Activated CD4-positive, alpha-beta T cell treated with anti-CD3 and anti-CD28 coated beads for 36 hours (primary cell): ENCODE results near the gene DICER1. TPM values are rescaled to one million over a fixed set of nuclear protein-coding genes. Genes with fewer than 3 reads are reported as not detected.

ENCODE experiments used
- ATAC-seq: fragments of 200-7000 bp; cut with Tn5 transposase; one replicate; pipeline ENCODE4 v1.10.0; 2021; ENCODE audit warnings: mild to moderate bottlenecking, moderate library complexity
- CTCF ChIA-PET: fragments of 350-600 bp; sonication (Branson Sonifier 250); formaldehyde crosslinking; loops from one replicate; lab custom pipeline; 2021; ENCODE audit warnings: antibody characterized with exemption; lab: Charles Lee
- POLR2A ChIA-PET: fragments of 350-600 bp; sonication (Branson Sonifier 250); formaldehyde crosslinking; loops from one replicate; lab custom pipeline; 2021; ENCODE audit warnings: antibody characterized with exemption, inconsistent platforms; lab: Charles Lee
- DNase-seq: peaks from one replicate; pipeline ENCODE4 v3.0.0-alpha.2; 2020
- H3K27ac Mint-ChIP-seq: one replicate; pipeline ENCODE4 v1.8.0; 2021; ENCODE audit warnings: mixed read lengths
- H3K27me3 Mint-ChIP-seq: one replicate; pipeline ENCODE4 v1.8.0; 2021; ENCODE audit warnings: mixed read lengths
- H3K36me3 Mint-ChIP-seq: one replicate; pipeline ENCODE4 v1.8.0; 2021; ENCODE audit warnings: low read depth, mixed read lengths
- H3K4me1 Mint-ChIP-seq: one replicate; pipeline ENCODE4 v1.8.0; 2021; ENCODE audit warnings: mixed read lengths
- H3K4me3 Mint-ChIP-seq: one replicate; pipeline ENCODE4 v1.8.0; 2021; ENCODE audit warnings: mild to moderate bottlenecking, moderate library complexity, mixed read lengths
- H3K9me3 Mint-ChIP-seq: one replicate; pipeline ENCODE4 v1.8.0; 2021; ENCODE audit warnings: low read depth, mixed read lengths
- intact Hi-C, 2 experiments: fragments of 100-400 bp; cut with DNase I in 1 of 2; cut with micrococcal nuclease in 1 of 2; formaldehyde crosslinking; loops; one replicate each; pipeline versions ENCODE4 v1.14.2 to v1.15.1; 2022 to 2024; cut with DNase I, micrococcal nuclease
- total RNA-seq, 2 experiments: library from RNA; stranded (reverse); gene quantifications; one replicate each; pipeline ENCODE4 v1.2.3, GENCODE V29; 2021

Gene DICER1
- total RNA-seq, 2 experiments from 2014 or later: 41.6 to 61.1 TPM

GRCh38 chr14:95056476-95056875 lies 100.9 kb downstream of the DICER1 start:
- POLR2A ChIA-PET: no interaction called here
- no peaks in the 10 kb centered on the region for H3K36me3 Mint-ChIP-seq
- no peak overlapping the region for H3K27ac Mint-ChIP-seq
- CTCF ChIA-PET: no interaction called here
- no peaks in the 10 kb centered on the region for H3K9me3 Mint-ChIP-seq
- DNase-seq (no peak), ATAC-seq (no peak)
- H3K27me3 Mint-ChIP-seq: no peaks in the 10 kb centered on the region
- no peaks in the 10 kb centered on the region for H3K4me1 Mint-ChIP-seq
- intact Hi-C loops: no loop called here
- no peak overlapping the region for H3K4me3 Mint-ChIP-seq

DNA sequence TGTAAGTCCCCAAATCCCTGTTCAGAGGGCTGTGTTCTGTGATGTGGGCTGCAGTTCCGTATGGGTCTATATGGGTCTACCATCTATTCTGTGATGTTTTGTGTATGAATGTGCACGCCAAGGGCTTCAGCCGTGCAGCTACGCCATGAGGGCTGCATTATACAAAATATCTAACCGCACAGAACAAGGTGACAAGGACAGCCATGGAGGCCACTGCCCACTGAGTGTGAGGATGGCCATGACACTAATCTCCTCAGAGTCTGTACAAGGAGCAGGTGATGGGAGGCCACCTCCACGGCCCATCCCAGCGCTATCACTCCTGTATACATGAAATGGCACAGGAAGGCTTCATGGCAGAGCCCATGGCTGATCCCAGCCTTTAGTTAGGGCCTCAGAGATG lies 102.0 kb downstream of the DICER1 start:
- H3K4me1 Mint-ChIP-seq: no peaks in the 10 kb centered on the region
- no peaks in the 10 kb centered on the region for H3K9me3 Mint-ChIP-seq
- DNase-seq (no peak), ATAC-seq (no peak)
- ChIA-PET CTCF (no interaction called here), POLR2A (no interaction called here)
- no peak overlapping the region for H3K27ac Mint-ChIP-seq
- intact Hi-C loops: no loop called here
- H3K27me3 Mint-ChIP-seq: no peaks in the 10 kb centered on the region
- H3K36me3 Mint-ChIP-seq: no peaks in the 10 kb centered on the region
- no peak overlapping the region for H3K4me3 Mint-ChIP-seq

DNA sequence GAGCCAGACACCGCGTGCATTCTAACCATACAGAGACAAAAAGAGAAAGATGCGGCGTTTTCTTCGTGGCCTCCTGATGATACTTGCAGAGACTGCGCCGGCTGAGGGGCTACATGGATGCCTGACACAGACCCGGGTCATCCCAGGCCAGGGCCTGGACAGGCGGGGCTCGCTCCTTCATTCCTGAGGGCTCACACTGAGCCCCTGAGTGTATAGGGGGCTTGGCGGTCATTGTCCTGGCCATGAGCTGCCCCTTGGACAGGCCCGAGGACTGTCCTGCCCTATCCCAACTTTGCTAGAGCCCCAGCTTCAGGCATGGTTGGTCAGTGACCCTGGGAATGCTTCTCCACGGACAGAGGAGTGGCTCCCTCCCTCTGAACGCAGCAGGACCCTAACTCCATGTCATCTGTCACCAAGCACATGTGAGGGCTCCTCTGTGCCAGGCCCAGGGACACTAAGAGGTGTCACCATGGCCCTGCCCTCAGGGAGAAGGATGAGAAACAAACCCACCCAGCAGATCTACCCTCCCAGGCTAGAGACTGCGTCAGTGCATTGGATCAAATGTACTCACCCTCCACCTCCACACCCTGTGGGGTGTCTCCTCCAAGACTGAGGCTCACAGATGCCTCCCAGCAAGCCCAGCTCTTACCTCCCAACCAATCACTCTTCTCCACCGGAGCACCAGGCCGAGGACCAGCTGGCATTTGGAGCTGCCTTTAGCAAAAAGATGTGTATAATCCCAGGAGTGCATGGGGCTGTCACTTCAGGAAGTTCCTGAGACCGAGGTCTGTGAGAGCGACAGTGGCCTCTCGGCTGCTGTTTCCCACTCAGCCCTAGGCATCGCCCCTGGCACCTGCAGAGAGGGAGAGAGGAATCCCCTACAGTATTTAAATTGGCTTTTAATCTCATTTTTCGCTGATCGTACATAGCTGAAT lies 102.7 kb downstream of the DICER1 start:
- ATAC-seq: no peak
- POLR2A ChIA-PET: no interaction called here
- H3K27me3 Mint-ChIP-seq: peaks cover 4% of the 10 kb centered on the region
- CTCF ChIA-PET: interaction anchor here (0.5 kb wide), 1 partner anchor 1924 kb away, joined by 3 read pairs; no protein-coding TSS in a partner anchor
- no peaks in the 10 kb centered on the region for H3K9me3 Mint-ChIP-seq
- H3K4me3 Mint-ChIP-seq: no peak overlapping the region
- intact Hi-C loops: no loop called here
- H3K27ac Mint-ChIP-seq: no peak overlapping the region
- no peaks in the 10 kb centered on the region for H3K36me3 Mint-ChIP-seq
- H3K4me1 Mint-ChIP-seq: no peaks in the 10 kb centered on the region
- DNase-seq: no peak

GRCh38 chr14:95052016-95052585 lies 105.2 kb downstream of the DICER1 start:
- intact Hi-C loops: no loop called here
- Mint-ChIP-seq H3K9me3 (no peaks in the 10 kb centered on the region), H3K4me3 (no peak overlapping the region), H3K4me1 (no peaks in the 10 kb centered on the region), H3K36me3 (no peaks in the 10 kb centered on the region), H3K27ac (no peak overlapping the region), H3K27me3 (peaks cover 12% of the 10 kb centered on the region)
- ATAC-seq (no peak), DNase-seq (no peak)
- POLR2A ChIA-PET: no interaction called here
- CTCF ChIA-PET: interaction anchor here (0.6 kb wide), 1 partner anchor 144 kb away, joined by 3 read pairs; no protein-coding TSS in a partner anchor

DNA sequence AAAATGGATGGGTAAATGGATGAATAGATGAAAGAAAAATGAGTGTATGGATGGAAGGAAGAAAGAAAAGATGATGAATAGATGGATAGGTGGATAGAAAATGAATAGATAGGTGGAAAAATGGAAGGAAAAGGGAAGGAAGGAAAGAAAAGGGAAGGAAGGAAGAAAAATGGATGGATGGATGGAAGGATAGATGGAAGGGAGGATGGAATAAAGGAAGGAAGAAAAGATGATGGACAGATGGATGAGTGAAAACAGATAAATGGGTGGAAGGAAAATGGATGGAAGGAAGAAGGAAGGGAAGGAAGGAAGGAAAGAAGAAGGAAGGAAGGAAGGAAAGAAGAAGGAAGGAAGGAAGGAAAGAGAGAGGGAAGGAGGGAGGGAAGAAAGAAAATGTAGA lies 107.4 kb downstream of the DICER1 start:
- Mint-ChIP-seq H3K4me3 (no peak overlapping the region), H3K9me3 (no peaks in the 10 kb centered on the region), H3K36me3 (no peaks in the 10 kb centered on the region), H3K27me3 (peaks cover 14% of the 10 kb centered on the region), H3K27ac (no peak overlapping the region), H3K4me1 (no peaks in the 10 kb centered on the region)
- ChIA-PET CTCF (no interaction called here), POLR2A (no interaction called here)
- no peak for ATAC-seq
- intact Hi-C loops: no loop called here
- DNase-seq: no peak

- CTCF ChIA-PET: interaction anchor here (0.7 kb wide), 1 partner anchor 1245 kb away, joined by 3 read pairs; no protein-coding TSS in a partner anchor
- Mint-ChIP-seq H3K27me3 (peaks cover 14% of the 10 kb centered on the region), H3K36me3 (no peaks in the 10 kb centered on the region), H3K27ac (no peak overlapping the region), H3K9me3 (no peaks in the 10 kb centered on the region), H3K4me1 (no peaks in the 10 kb centered on the region), H3K4me3 (no peak overlapping the region)
- POLR2A ChIA-PET: no interaction called here
- intact Hi-C loops: no loop called here
- no peak for ATAC-seq
- DNase-seq: no peak
These were observed 108.5 kb downstream of the DICER1 start for GRCh38 chr14:95048771-95049312.

DNA sequence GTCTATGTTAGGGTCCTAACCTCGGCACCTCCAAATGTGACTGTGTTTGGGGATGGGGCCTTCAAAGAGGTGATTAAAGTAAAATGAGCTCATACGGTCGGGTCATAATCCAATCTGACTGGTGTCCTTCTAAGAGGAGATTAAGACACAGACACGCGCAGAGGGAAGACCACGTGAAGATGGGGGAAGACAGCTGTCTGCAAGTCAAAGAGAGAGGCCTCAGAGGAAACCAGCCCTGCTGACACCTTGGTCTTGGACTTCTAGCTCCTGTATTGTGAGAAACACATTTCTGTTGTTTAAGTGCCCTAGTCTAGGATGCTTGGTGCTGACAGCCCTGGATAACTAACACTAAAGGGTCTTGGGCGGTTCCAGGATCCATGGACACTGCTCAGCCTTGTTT lies 109.6 kb downstream of the DICER1 start:
- no peaks in the 10 kb centered on the region for H3K4me1 Mint-ChIP-seq
- ChIA-PET POLR2A (no interaction called here), CTCF (no interaction called here)
- H3K27me3 Mint-ChIP-seq: peaks cover 14% of the 10 kb centered on the region
- ATAC-seq (no peak), DNase-seq (no peak)
- H3K27ac Mint-ChIP-seq: no peak overlapping the region
- no peak overlapping the region for H3K4me3 Mint-ChIP-seq
- H3K9me3 Mint-ChIP-seq: no peaks in the 10 kb centered on the region
- intact Hi-C loops: no loop called here
- no peaks in the 10 kb centered on the region for H3K36me3 Mint-ChIP-seq

- no peak overlapping the region for H3K27ac Mint-ChIP-seq
- DNase-seq: no peak
- no peaks in the 10 kb centered on the region for H3K36me3 Mint-ChIP-seq
- H3K4me1 Mint-ChIP-seq: no peaks in the 10 kb centered on the region
- ATAC-seq: no peak
- CTCF ChIA-PET: no interaction called here
- no peaks in the 10 kb centered on the region for H3K9me3 Mint-ChIP-seq
- peaks cover 14% of the 10 kb centered on the region for H3K27me3 Mint-ChIP-seq
- POLR2A ChIA-PET: no interaction called here
- H3K4me3 Mint-ChIP-seq: no peak overlapping the region
- intact Hi-C loops: no loop called here
These were observed 110.3 kb downstream of the DICER1 start for GRCh38 chr14:95046711-95047681.

DNA sequence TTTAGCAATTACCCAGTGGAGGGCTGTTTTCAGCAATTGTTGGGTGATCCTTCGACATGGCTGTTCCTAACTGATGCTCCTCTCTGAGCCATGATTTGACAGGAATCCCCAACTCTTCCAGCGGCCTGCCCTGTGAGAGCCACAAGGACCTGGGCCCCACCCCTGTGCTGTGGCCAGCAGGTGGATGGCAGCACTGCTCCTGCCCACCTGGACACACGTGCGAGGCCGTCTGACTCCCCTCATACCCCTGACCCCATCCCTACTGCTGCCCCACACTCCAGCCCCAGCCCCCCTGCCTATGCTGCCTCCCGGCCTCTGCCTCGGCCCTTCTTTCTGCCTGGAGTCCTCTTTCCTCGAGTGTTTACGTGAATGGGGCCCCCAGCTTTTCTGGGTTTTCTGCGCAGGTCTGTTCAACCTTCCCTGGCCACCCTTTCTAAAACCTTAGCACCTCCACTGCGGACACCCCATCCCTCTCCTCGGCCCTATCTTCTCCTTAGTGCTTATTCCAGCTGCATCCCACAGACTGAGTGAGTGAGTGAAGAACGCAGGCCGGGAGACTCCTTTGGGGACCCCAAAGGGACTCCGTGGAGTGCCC lies 111.4 kb downstream of the DICER1 start:
- Mint-ChIP-seq H3K36me3 (no peaks in the 10 kb centered on the region), H3K9me3 (no peaks in the 10 kb centered on the region), H3K27me3 (peaks cover 14% of the 10 kb centered on the region), H3K4me1 (no peaks in the 10 kb centered on the region), H3K4me3 (no peak overlapping the region), H3K27ac (no peak overlapping the region)
- intact Hi-C loops: no loop called here
- ChIA-PET CTCF (no interaction called here), POLR2A (no interaction called here)
- DNase-seq: no peak
- no peak for ATAC-seq

DNA sequence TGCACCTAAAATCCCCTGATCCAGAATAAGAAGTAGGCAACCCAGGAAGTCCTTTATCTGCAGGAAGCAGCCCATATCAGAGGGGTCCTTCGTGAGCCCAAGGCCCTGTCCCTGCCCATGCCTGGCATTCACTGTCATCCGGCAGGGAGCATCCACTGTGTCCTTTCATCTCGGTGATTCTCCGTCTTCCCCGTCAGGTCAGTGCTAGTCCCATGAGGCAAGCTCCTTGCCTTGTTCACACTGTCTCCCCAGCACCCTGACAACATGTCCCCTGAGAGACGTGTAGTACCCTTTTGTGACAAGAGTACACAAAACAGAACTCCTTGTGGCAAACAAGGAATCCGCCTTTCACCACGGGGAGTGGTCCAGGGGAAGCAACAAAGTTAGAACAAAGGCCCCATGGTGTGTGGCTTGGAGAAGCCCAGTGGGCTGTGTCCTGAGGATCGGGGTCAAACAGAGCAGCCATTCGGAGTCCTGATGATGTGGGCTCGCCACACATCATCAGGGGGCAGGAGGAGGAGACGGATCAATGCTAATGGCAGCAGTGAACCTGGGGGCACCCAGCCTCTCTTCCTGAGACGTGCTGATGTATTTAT lies 112.1 kb downstream of the DICER1 start:
- H3K27ac Mint-ChIP-seq: no peak overlapping the region
- H3K4me1 Mint-ChIP-seq: no peaks in the 10 kb centered on the region
- ATAC-seq (no peak), DNase-seq (no peak)
- H3K4me3 Mint-ChIP-seq: no peak overlapping the region
- intact Hi-C loops: no loop called here
- CTCF ChIA-PET: no interaction called here
- no peaks in the 10 kb centered on the region for H3K36me3 Mint-ChIP-seq
- peaks cover 14% of the 10 kb centered on the region for H3K27me3 Mint-ChIP-seq
- POLR2A ChIA-PET: no interaction called here
- H3K9me3 Mint-ChIP-seq: no peaks in the 10 kb centered on the region
